HL-60 (cell line): Measurements from ENCODE around the gene FAM209A.

ENCODE experiments used
- TF ChIP-seq, protein P1 (sequence below): IDR thresholded peaks from one replicate; pipeline ENCODE4 v1.5.1; 2011; ENCODE audit warnings: low read length, control low read depth, inconsistent platforms; ENCODE audit not compliant: insufficient read depth
- TF ChIP-seq, protein P2 (sequence below): IDR thresholded peaks from 2 replicates; pipeline ENCODE4 v1.6.1; 2012; ENCODE audit warnings: low read depth; ENCODE audit not compliant: insufficient replicate concordance

DNA sequence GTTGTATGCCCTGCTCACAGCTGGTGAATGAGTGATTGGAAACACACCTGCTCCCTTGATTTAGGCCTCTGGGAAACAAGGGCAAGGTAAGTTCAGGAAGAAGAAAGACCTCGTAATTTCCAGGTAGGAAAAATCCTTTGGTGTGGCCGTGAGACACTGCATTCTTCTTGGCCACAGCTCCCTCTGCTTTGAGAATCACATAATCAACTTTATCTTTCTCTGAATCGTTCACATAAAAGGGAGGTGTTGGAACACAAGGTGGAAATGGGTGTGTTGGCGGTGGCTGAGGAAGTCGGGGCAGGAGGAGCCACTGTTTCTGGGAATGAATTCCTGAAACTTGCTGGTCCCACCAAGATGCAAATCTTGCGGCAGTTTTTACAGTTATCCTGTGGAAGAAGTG, 34.4 kb downstream of the FAM209A start:
- TF ChIP-seq, protein P1, sequence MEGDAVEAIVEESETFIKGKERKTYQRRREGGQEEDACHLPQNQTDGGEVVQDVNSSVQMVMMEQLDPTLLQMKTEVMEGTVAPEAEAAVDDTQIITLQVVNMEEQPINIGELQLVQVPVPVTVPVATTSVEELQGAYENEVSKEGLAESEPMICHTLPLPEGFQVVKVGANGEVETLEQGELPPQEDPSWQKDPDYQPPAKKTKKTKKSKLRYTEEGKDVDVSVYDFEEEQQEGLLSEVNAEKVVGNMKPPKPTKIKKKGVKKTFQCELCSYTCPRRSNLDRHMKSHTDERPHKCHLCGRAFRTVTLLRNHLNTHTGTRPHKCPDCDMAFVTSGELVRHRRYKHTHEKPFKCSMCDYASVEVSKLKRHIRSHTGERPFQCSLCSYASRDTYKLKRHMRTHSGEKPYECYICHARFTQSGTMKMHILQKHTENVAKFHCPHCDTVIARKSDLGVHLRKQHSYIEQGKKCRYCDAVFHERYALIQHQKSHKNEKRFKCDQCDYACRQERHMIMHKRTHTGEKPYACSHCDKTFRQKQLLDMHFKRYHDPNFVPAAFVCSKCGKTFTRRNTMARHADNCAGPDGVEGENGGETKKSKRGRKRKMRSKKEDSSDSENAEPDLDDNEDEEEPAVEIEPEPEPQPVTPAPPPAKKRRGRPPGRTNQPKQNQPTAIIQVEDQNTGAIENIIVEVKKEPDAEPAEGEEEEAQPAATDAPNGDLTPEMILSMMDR: no peak
- TF ChIP-seq, protein P2, sequence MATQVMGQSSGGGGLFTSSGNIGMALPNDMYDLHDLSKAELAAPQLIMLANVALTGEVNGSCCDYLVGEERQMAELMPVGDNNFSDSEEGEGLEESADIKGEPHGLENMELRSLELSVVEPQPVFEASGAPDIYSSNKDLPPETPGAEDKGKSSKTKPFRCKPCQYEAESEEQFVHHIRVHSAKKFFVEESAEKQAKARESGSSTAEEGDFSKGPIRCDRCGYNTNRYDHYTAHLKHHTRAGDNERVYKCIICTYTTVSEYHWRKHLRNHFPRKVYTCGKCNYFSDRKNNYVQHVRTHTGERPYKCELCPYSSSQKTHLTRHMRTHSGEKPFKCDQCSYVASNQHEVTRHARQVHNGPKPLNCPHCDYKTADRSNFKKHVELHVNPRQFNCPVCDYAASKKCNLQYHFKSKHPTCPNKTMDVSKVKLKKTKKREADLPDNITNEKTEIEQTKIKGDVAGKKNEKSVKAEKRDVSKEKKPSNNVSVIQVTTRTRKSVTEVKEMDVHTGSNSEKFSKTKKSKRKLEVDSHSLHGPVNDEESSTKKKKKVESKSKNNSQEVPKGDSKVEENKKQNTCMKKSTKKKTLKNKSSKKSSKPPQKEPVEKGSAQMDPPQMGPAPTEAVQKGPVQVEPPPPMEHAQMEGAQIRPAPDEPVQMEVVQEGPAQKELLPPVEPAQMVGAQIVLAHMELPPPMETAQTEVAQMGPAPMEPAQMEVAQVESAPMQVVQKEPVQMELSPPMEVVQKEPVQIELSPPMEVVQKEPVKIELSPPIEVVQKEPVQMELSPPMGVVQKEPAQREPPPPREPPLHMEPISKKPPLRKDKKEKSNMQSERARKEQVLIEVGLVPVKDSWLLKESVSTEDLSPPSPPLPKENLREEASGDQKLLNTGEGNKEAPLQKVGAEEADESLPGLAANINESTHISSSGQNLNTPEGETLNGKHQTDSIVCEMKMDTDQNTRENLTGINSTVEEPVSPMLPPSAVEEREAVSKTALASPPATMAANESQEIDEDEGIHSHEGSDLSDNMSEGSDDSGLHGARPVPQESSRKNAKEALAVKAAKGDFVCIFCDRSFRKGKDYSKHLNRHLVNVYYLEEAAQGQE: no peak
